Measurements from ENCODE around the gene TBC1D10A. TPM values are rescaled to one million over a fixed set of nuclear protein-coding genes. Genes with fewer than 3 reads are reported as not detected.

TBC1D10A gene
- total RNA-seq, 1 experiment from 2014 or later, result 12.2 TPM

DNA sequence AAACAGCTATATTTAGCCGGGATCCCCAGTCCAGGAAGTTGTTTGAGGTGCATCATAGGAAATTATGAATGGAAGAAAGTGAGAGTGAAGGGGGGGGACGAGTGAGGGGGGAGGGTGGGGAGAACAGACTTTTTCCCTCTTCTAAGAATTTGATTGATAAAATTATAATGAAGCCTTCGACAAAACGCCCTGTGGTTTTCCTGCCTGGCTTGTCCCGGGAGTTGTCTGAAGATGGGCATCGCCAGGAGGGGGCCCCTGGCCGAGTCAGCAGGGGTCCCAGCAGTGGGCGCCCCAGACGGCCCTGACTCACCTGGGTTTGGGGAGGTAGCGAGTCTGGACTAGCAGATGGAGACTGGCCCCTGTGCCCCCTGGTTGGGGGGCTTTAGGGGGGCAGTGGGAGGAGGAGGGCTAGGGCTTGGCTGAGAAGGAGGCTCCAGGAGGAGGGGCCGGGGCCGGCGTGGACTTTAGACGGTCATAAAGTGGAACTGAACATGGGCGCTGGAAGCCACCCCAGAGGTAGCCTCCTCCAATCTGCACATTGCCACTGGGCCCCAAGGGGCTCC, 79.8 kb downstream of the TBC1D10A start:
- peaks cover 40% of the 10 kb centered on the region for H3K4me1 ChIP-seq
- Mint-ChIP-seq H3K4me3 (ENCODE audit: unreplicated experiment) (peak overlapping the region; percentile 85), H3K27ac (ENCODE audit: unreplicated experiment) (peak overlapping the region; percentile 62), H3K36me3 (ENCODE audit: insufficient read depth, unreplicated experiment) (peaks cover 8% of the 10 kb centered on the region), H3K9me3 (ENCODE audit: unreplicated experiment) (no peaks in the 10 kb centered on the region), H3K27me3 (ENCODE audit: insufficient read depth, unreplicated experiment) (no peaks in the 10 kb centered on the region), H3K4me1 (ENCODE audit: low read depth, unreplicated experiment) (peaks cover 25% of the 10 kb centered on the region)
- H3K36me3 ChIP-seq (ENCODE audit: control insufficient read depth, insufficient read depth, low read length), result no peaks in the 10 kb centered on the region; the same call in 1 of the 2 replicates
- ChIA-PET POLR2A (interaction anchor here (0.6 kb wide), 1 partner anchor 51 kb away, joined by 3 read pairs; no protein-coding TSS in a partner anchor), CTCF (interaction anchor here (0.7 to 1.1 kb wide), 2 partner anchors 21 to 38 kb away, joined by 3 to 4 read pairs; no protein-coding TSS in a partner anchor)
- H3K9me3 ChIP-seq, result no peaks in the 10 kb centered on the region
- intact Hi-C loops (cut with micrococcal nuclease; ENCODE audit: unreplicated experiment), result loop anchor here (2.0 kb wide), 1 partner anchor 40 kb away; no protein-coding TSS in a partner anchor
- peak overlapping the region; percentile 64 for H3K4me3 ChIP-seq (ENCODE audit: low read depth, low read length)
- no TSS peak for BruUV-seq (replicated peaks)
- H3K27me3 ChIP-seq (replicated peaks; ENCODE audit: control insufficient read depth, insufficient read depth, low read length), result no peaks in the 10 kb centered on the region
- TF ChIP-seq, protein P1, sequence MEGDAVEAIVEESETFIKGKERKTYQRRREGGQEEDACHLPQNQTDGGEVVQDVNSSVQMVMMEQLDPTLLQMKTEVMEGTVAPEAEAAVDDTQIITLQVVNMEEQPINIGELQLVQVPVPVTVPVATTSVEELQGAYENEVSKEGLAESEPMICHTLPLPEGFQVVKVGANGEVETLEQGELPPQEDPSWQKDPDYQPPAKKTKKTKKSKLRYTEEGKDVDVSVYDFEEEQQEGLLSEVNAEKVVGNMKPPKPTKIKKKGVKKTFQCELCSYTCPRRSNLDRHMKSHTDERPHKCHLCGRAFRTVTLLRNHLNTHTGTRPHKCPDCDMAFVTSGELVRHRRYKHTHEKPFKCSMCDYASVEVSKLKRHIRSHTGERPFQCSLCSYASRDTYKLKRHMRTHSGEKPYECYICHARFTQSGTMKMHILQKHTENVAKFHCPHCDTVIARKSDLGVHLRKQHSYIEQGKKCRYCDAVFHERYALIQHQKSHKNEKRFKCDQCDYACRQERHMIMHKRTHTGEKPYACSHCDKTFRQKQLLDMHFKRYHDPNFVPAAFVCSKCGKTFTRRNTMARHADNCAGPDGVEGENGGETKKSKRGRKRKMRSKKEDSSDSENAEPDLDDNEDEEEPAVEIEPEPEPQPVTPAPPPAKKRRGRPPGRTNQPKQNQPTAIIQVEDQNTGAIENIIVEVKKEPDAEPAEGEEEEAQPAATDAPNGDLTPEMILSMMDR (IDR thresholded peaks at IDR 0.05; ENCODE audit: insufficient read depth in 1 of 2, low read depth in 1 of 2, low read length in 1 of 2, severe bottlenecking in 1 of 2, unreplicated experiment in 1 of 2), result peak in 1 of 2 experiments; percentile 25
- peak; percentile 67 to 72 for DNase-seq

- H3K9me3 ChIP-seq, result no peaks in the 10 kb centered on the region
- TSS peak; percentile 75 for BruUV-seq (replicated peaks)
- H3K4me3 ChIP-seq (ENCODE audit: low read depth, low read length), result peak within 1 kb of the TSS; percentile 64
- no peaks in the 10 kb centered on the region; the same call in 1 of the 2 replicates for H3K36me3 ChIP-seq (ENCODE audit: control insufficient read depth, insufficient read depth, low read length)
- peak within 1 kb of the TSS; percentile 62 for H3K27ac Mint-ChIP-seq (ENCODE audit: unreplicated experiment)
- TF ChIP-seq, protein P1 (IDR thresholded peaks at IDR 0.05; ENCODE audit: insufficient read depth in 1 of 2, low read depth in 1 of 2, low read length in 1 of 2, severe bottlenecking in 1 of 2, unreplicated experiment in 1 of 2), result peak in 1 of 2 experiments; percentile 20
- no peaks in the 10 kb centered on the region for H3K9me3 Mint-ChIP-seq (ENCODE audit: unreplicated experiment)
- DNase-seq, result peak in 1 of 2 experiments; percentile 56
- H3K4me1 Mint-ChIP-seq (ENCODE audit: low read depth, unreplicated experiment), result peaks cover 25% of the 10 kb centered on the region
- intact Hi-C loops (cut with micrococcal nuclease; ENCODE audit: unreplicated experiment), result loop anchor here (2.0 kb wide), 1 partner anchor 39 kb away; no protein-coding TSS in a partner anchor
- ChIA-PET POLR2A (interaction anchor here (0.6 to 0.7 kb wide), 2 partner anchors 33 to 50 kb away, joined by 3 to 4 read pairs; no protein-coding TSS in a partner anchor), CTCF (interaction anchor here (0.7 to 1.1 kb wide), 2 partner anchors 21 to 37 kb away, joined by 3 to 4 read pairs; no protein-coding TSS in a partner anchor)
- H3K27me3 ChIP-seq (replicated peaks; ENCODE audit: control insufficient read depth, insufficient read depth, low read length), result no peaks in the 10 kb centered on the region
- peak within 1 kb of the TSS; percentile 85 for H3K4me3 Mint-ChIP-seq (ENCODE audit: unreplicated experiment)
- H3K27me3 Mint-ChIP-seq (ENCODE audit: insufficient read depth, unreplicated experiment), result no peaks in the 10 kb centered on the region
- peaks cover 40% of the 10 kb centered on the region for H3K4me1 ChIP-seq
- peaks cover 8% of the 10 kb centered on the region for H3K36me3 Mint-ChIP-seq (ENCODE audit: insufficient read depth, unreplicated experiment)
Observed at GRCh38 chr22:30245985-30246813, 80.5 kb downstream of the TBC1D10A start, which contains the start of gene LIF. Gene LIF (minus strand): TSS chr22:30246759. CDS start chr22:30246695, 64 bp downstream.

Measured in Caco-2 (cell line).